Measurements from ENCODE around the gene ULK4.

ULK4 gene

DNA sequence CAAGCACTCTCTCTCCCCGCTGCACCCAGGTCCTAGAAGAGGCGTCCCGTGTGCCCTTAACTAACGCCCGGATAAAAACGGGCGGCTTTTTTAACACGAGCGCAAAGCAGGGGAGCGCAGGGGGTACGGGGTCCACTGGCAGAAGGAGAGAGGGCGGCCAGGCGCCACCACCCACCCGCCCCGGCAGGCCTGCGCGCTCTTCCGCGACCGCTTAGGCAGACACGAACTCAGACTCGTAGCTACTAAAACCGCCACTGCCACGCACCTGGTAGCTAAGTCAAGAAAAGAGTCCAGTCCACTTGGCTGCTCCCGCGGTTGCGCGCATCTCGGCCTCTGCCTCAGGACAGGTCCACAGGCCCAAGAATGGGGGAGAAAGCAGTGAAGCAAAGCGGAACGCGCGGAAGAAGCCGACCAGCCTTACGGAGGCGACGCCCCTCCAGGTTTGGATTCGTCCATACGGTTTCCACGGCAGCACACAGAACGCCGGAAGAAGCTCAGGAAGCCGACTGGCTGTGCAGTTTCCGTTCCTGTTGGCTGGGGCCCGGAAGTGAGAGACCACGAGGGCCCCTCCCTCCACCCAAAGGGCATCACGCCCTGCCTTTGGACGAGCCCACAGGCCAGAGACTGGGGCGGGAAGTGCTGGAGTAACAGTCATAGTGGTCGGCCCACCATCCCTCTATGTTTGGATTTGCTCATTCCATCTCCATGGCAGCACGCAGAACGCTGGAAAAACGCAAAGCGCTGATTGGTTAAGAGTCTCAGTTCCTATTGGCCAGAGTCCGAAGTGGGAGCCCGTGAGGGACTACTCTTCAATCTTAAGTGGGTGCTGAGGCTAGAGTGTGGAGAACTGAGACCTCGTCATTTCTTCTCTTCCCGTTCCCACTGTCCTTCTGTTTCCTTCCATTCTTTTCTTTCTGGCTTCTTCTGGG is at the start of gene ULK4:
Gene ULK4 (minus strand): TSS at position 353 of the 929 bp plus-strand sequence. CDS start 7,344 bp downstream, outside the sequence.
- TF ChIP-seq, protein P1, sequence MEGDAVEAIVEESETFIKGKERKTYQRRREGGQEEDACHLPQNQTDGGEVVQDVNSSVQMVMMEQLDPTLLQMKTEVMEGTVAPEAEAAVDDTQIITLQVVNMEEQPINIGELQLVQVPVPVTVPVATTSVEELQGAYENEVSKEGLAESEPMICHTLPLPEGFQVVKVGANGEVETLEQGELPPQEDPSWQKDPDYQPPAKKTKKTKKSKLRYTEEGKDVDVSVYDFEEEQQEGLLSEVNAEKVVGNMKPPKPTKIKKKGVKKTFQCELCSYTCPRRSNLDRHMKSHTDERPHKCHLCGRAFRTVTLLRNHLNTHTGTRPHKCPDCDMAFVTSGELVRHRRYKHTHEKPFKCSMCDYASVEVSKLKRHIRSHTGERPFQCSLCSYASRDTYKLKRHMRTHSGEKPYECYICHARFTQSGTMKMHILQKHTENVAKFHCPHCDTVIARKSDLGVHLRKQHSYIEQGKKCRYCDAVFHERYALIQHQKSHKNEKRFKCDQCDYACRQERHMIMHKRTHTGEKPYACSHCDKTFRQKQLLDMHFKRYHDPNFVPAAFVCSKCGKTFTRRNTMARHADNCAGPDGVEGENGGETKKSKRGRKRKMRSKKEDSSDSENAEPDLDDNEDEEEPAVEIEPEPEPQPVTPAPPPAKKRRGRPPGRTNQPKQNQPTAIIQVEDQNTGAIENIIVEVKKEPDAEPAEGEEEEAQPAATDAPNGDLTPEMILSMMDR (IDR thresholded peaks at IDR 0.05; ENCODE audit: insufficient read depth, low read depth, low read length, missing control alignments): no peak
- H3K4me3 ChIP-seq (ENCODE audit: low read depth, low read length): peak within 1 kb of the TSS; percentile 72
- DNase-seq (ENCODE audit: low read depth): peak; percentile 100

DNA sequence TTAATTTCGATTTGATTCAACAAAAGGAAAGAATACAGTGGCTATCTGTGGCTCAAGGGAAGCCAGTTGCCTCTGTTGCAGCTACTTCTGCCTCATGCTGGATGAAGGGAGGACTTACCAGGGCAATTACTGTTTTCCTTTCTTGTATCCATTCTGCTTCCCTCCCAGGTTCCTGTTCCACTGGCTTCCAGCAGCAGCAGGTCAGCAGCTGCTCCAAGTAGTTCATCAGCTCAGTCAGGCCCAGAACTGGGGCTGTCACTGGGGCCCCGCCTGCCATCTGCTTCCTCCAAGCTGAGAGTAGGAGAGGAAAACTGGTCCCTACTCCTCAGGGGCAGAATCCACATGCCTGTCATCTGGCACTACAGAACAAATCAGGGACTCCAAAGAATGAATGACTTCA is 48.6 kb upstream of the ULK4 start:
- no peak for DNase-seq (ENCODE audit: low read depth)
- no peak overlapping the region for H3K4me3 ChIP-seq (ENCODE audit: low read depth, low read length)
- TF ChIP-seq, protein P1 (IDR thresholded peaks at IDR 0.05; ENCODE audit: insufficient read depth, low read depth, low read length, missing control alignments): no peak

DNA sequence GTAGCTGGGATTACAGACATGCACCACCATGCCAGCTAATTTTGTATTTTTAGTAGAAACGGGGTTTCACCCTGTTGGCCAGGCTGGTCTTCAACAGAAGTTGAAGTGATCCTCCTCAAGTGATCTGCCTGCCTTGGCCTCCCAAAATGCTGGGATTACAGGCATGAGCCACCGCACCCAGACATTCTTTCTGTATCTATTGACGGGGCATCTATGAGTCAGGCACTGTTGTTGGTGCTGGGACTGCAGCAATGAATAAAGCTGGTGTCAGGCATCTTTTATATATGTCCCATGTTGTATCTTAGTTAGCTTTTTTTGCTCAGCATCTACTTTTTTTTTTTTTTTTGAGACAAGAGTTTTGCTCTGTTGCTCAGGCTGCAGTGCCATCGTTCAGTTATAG is 47.6 kb upstream of the ULK4 start:
- H3K4me3 ChIP-seq (ENCODE audit: low read depth, low read length): no peak overlapping the region
- TF ChIP-seq, protein P1 (IDR thresholded peaks at IDR 0.05; ENCODE audit: insufficient read depth, low read depth, low read length, missing control alignments): no peak
- no peak for DNase-seq (ENCODE audit: low read depth)

DNA sequence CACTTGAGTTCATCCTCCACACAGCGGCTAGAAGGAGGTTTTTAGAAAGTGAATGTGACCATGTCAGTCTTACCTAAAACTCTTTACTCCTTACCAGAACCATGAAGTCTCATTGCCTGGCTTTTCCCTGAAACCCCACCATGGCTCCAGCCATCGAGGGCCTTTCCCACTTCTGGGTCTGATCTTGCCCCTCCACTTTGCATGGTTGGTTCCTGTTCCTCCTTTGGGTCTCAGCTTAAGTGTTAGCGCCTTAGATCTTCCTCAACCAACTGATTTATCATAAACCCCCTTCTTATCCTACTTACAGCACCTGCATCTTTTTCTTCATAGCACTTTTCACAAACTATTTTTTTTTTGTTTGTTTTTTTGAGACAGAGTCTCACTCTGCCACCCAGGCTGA is 45.9 kb upstream of the ULK4 start:
- DNase-seq (ENCODE audit: low read depth): peak; percentile 35
- TF ChIP-seq, protein P1 (IDR thresholded peaks at IDR 0.05; ENCODE audit: insufficient read depth, low read depth, low read length, missing control alignments): no peak
- H3K4me3 ChIP-seq (ENCODE audit: low read depth, low read length): no peak overlapping the region

DNA sequence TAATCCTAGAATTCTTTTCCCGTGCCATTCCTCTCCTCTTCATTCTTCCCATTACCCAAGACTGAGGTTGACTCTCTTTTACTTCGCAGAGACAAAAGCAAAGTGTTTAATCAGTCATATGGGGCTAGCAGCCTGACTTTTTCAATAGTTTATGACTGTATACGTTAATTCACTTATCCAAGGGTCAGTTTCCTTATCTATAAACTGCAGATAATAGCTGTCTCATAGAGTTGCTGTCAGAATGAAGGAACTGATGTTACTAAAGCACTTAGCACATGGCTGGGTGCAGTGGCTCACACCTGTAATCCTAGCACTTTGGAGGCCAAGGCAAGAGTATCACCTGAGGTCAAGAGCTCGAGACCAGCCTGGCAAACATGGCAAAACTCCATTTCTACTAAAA is 43.5 kb upstream of the ULK4 start:
- DNase-seq (ENCODE audit: low read depth): no peak
- TF ChIP-seq, protein P1 (IDR thresholded peaks at IDR 0.05; ENCODE audit: insufficient read depth, low read depth, low read length, missing control alignments): no peak
- no peak overlapping the region for H3K4me3 ChIP-seq (ENCODE audit: low read depth, low read length)

DNA sequence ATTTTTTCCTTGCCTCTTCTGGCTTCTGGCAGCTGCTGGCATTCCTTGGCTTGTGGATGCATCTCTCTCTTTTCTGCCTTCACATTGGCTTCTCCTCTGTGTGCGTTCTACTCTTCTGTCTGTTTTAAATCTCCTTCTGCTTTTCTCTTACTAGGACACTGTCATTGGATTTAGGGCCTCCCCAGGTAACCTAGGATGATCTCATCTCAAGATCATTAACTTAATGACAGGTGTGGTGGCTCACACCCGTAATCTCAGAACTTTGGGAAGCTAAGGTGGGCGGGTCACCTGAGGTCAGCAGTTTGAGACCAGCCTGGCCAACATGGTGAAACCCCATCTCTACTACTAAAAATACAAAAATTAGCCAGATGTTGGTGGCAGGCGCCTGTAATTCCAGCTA is 40.9 kb upstream of the ULK4 start:
- no peak for DNase-seq (ENCODE audit: low read depth)
- TF ChIP-seq, protein P1 (IDR thresholded peaks at IDR 0.05; ENCODE audit: insufficient read depth, low read depth, low read length, missing control alignments): no peak
- no peak overlapping the region for H3K4me3 ChIP-seq (ENCODE audit: low read depth, low read length)
